Activated CD8-positive, alpha-beta memory T cell treated with anti-CD3 and anti-CD28 coated beads, Interleukin-2, amount 10 ng/mL, durations not matched to agents 7 days and 5 days (primary cell): Measurements from ENCODE around the gene VPS39. TPM values are rescaled to one million over a fixed set of nuclear protein-coding genes. Genes with fewer than 3 reads are reported as not detected.

Source experiments
- ATAC-seq: fragments of 150-1000 bp; cut with Tn5 transposase; one replicate; pipeline ENCODE4 v1.10.0; 2021; ENCODE audit warnings: moderate library complexity
- CTCF ChIA-PET: fragments of 350-600 bp; sonication (Branson Sonifier 250); formaldehyde crosslinking; loops from one replicate; lab custom pipeline; 2021; ENCODE audit warnings: antibody characterized with exemption; lab: Charles Lee
- DNase-seq: peaks from one replicate; pipeline ENCODE4 v3.0.0-alpha.2; 2020
- H3K27ac Mint-ChIP-seq: one replicate; pipeline ENCODE4 v1.8.0; 2021; ENCODE audit warnings: mild to moderate bottlenecking, mixed read lengths
- H3K27me3 Mint-ChIP-seq: one replicate; pipeline ENCODE4 v1.8.0; 2021; ENCODE audit warnings: mixed read lengths
- H3K36me3 Mint-ChIP-seq: one replicate; pipeline ENCODE4 v1.8.0; 2021; ENCODE audit warnings: mild to moderate bottlenecking, mixed read lengths
- H3K4me1 Mint-ChIP-seq: one replicate; pipeline ENCODE4 v1.8.0; 2021; ENCODE audit warnings: mixed read lengths
- H3K4me3 Mint-ChIP-seq: one replicate; pipeline ENCODE4 v1.8.0; 2021; ENCODE audit warnings: mild to moderate bottlenecking, moderate library complexity, mixed read lengths
- H3K9me3 Mint-ChIP-seq: one replicate; pipeline ENCODE4 v1.8.0; 2022; ENCODE audit warnings: low read depth, mixed read lengths
- total RNA-seq, 2 experiments: library from RNA; stranded (reverse); gene quantifications; one replicate each; pipeline ENCODE4 v1.2.3, GENCODE V29; 2021

Gene VPS39
- total RNA-seq, 2 experiments from 2014 or later = 58.7 to 70.1 TPM

DNA sequence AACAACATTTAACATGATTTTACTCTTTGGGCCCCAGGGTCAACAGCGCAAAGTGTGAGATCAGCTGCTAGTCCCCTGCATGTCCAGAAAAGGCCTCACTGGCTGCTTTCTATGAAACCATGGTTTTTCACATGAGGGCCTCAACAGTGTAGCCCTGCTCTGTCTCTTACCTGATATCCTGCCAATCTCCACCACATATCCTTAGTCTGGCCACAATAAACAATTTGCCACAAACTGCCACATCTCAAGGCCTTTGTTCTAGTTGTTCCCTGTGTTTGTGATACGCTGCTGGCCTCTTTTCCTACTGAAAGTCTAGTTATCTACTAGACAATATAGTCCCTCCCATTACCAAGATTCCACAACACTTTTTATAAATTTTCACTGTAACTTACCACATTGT is 17.7 kb downstream of the VPS39 start:
- CTCF ChIA-PET = interaction anchor here (0.8 kb wide), 1 partner anchor 18 kb away, joined by 3 read pairs; the partner anchor contains the start of gene VPS39
- Mint-ChIP-seq H3K4me3 (no peak overlapping the region), H3K36me3 (peaks cover 41% of the 10 kb centered on the region), H3K27me3 (no peaks in the 10 kb centered on the region), H3K9me3 (no peaks in the 10 kb centered on the region), H3K4me1 (peaks cover 28% of the 10 kb centered on the region), H3K27ac (peak overlapping the region; percentile 60)
- DNase-seq = no peak
- ATAC-seq = no peak

GRCh38 chr15:42185801-42186200 is 22.3 kb downstream of the VPS39 start:
- no peaks in the 10 kb centered on the region for H3K9me3 Mint-ChIP-seq
- H3K27ac Mint-ChIP-seq = no peak overlapping the region
- peaks cover 46% of the 10 kb centered on the region for H3K36me3 Mint-ChIP-seq
- H3K4me3 Mint-ChIP-seq = no peak overlapping the region
- ATAC-seq (no peak), DNase-seq (no peak)
- CTCF ChIA-PET = no interaction called here
- H3K4me1 Mint-ChIP-seq = peaks cover 9% of the 10 kb centered on the region
- H3K27me3 Mint-ChIP-seq = no peaks in the 10 kb centered on the region

DNA sequence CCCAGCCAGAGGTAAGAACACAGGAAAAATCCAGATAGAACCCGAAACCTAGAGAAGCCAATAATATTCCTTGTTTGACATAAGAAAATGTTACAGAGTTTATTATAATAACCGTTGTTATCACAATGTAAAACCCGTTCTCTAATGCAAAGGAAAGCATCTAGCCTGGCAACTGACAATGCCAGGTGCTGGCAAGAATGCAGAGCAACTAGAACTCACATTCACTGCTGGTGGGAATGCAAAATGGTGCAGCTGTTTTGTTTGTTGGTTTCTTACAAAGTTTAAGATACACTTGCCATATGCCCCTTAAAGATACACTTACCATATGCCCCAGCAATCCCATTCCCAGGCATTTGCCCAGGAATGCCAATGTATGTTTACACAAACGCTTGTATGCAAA is 23.4 kb downstream of the VPS39 start:
- H3K4me1 Mint-ChIP-seq = no peaks in the 10 kb centered on the region
- ATAC-seq (no peak), DNase-seq (no peak)
- H3K4me3 Mint-ChIP-seq = no peak overlapping the region
- peaks cover 42% of the 10 kb centered on the region for H3K36me3 Mint-ChIP-seq
- H3K27ac Mint-ChIP-seq = no peak overlapping the region
- no peaks in the 10 kb centered on the region for H3K9me3 Mint-ChIP-seq
- no peaks in the 10 kb centered on the region for H3K27me3 Mint-ChIP-seq
- CTCF ChIA-PET = interaction anchor here (0.7 to 1.1 kb wide), 3 partner anchors 9 to 1013 kb away, joined by 3 to 4 read pairs (median 4); no protein-coding TSS in a partner anchor

DNA sequence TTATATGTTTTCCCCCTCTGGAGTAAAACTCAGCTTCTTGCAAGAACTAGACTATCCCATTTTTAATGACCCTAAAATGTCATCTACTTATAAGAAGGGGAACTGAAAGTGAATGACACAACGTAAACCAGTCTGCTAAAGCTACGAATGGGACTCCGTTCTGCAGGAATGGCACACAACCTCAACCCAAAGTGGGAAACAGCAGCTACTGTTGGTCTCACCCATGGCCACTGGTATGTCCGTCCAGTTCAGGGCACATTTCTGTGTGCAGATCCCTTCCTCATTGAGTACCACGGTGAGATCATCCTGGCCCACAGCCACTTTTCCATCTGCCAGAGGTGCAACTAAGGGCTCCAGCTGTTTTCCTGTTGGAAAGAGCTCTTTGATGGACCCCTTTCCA is 23.8 kb downstream of the VPS39 start:
- no peaks in the 10 kb centered on the region for H3K9me3 Mint-ChIP-seq
- H3K36me3 Mint-ChIP-seq = peaks cover 42% of the 10 kb centered on the region
- H3K27ac Mint-ChIP-seq = no peak overlapping the region
- H3K27me3 Mint-ChIP-seq = no peaks in the 10 kb centered on the region
- DNase-seq (no peak), ATAC-seq (no peak)
- CTCF ChIA-PET = interaction anchor here (0.7 to 1.1 kb wide), 2 partner anchors 9 to 1013 kb away, joined by 4 read pairs; no protein-coding TSS in a partner anchor
- H3K4me1 Mint-ChIP-seq = no peaks in the 10 kb centered on the region
- no peak overlapping the region for H3K4me3 Mint-ChIP-seq

- Mint-ChIP-seq H3K36me3 (peaks cover 43% of the 10 kb centered on the region), H3K27me3 (no peaks in the 10 kb centered on the region)
- CTCF ChIA-PET = no interaction called here
Measured at GRCh38 chr15:42182961-42183360, 25.1 kb downstream of the VPS39 start.

DNA sequence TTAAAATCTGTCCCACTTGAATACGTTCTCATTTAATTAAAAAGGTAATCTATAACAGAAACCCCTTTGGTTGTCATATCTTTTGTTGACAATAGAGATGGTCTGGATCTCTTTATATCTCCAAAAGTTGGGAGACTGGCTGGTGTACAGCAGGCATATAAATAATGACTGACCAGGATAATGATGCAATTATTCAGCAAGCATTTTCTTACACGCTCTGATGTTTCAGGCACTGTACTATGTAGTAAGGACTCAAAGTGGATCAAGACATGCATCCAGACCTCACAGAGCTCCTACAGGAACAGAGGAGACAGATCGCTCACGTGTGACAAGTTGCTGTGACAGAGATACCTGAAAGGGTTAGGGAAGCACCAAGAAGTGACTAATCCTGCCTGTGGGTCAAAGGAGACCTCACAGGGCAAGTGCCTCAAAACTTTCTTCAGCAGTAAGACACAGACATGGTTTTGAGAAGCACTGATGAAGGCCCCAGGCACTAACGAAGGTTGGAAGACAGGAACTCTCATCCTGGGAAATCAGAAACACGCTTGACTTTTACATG is 25.7 kb downstream of the VPS39 start:
- no peak overlapping the region for H3K4me3 Mint-ChIP-seq
- H3K27me3 Mint-ChIP-seq = no peaks in the 10 kb centered on the region
- no peak overlapping the region for H3K27ac Mint-ChIP-seq
- peaks cover 42% of the 10 kb centered on the region for H3K36me3 Mint-ChIP-seq
- no peaks in the 10 kb centered on the region for H3K9me3 Mint-ChIP-seq
- no peak for ATAC-seq
- CTCF ChIA-PET = no interaction called here
- H3K4me1 Mint-ChIP-seq = no peaks in the 10 kb centered on the region
- no peak for DNase-seq

More at GRCh38 chr15:42182961-42183360, 25.1 kb downstream of the VPS39 start:
- Mint-ChIP-seq H3K4me1 (no peaks in the 10 kb centered on the region), H3K27ac (no peak overlapping the region), H3K4me3 (no peak overlapping the region), H3K9me3 (no peaks in the 10 kb centered on the region)
- DNase-seq = no peak
- no peak for ATAC-seq

DNA sequence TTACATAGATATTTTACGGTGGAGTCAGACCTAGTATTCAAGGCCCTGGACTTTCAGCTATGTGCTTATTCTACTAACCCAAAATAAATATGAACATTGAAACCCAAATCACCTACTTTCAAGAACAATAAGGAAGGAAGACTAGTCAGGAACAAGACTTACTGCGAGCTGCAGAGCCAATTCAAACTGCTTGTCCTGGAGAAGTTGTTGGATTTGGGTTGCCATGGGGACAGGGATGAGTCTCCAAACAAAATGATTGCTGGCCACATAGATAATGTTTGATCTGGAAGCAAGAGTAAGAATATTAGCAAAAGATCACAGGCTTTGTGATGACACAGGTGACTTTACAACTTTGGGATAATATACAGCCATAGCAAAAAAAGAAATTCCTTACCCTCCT is 30.0 kb downstream of the VPS39 start:
- no peak overlapping the region for H3K4me3 Mint-ChIP-seq
- ATAC-seq = no peak
- H3K27ac Mint-ChIP-seq = no peak overlapping the region
- H3K4me1 Mint-ChIP-seq = no peaks in the 10 kb centered on the region
- H3K36me3 Mint-ChIP-seq = peaks cover 30% of the 10 kb centered on the region
- CTCF ChIA-PET = no interaction called here
- H3K9me3 Mint-ChIP-seq = no peaks in the 10 kb centered on the region
- H3K27me3 Mint-ChIP-seq = no peaks in the 10 kb centered on the region
- no peak for DNase-seq

DNA sequence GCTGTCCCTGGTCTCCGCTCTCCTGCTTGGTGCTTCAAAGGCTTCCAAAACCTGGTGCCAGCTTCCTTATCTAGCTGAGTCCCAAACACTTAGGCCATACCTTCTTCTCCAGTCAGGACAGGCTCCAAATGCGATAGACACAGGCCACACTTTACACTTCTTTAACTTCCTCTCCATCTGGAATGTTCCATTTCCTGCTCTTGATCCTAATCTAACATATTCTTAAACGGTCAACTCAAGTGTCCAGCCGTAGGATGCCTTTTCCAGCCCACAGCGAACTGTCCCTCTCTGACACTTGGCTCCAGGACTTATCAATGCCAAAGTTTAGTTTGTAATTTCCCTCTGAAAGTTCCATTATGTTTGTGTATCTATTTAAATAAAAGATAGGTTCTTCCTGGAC is 32.4 kb downstream of the VPS39 start:
- CTCF ChIA-PET = no interaction called here
- Mint-ChIP-seq H3K4me3 (no peak overlapping the region), H3K27ac (no peak overlapping the region), H3K27me3 (no peaks in the 10 kb centered on the region), H3K4me1 (peaks cover 11% of the 10 kb centered on the region), H3K9me3 (no peaks in the 10 kb centered on the region), H3K36me3 (peaks cover 40% of the 10 kb centered on the region)
- ATAC-seq (no peak), DNase-seq (no peak)

DNA sequence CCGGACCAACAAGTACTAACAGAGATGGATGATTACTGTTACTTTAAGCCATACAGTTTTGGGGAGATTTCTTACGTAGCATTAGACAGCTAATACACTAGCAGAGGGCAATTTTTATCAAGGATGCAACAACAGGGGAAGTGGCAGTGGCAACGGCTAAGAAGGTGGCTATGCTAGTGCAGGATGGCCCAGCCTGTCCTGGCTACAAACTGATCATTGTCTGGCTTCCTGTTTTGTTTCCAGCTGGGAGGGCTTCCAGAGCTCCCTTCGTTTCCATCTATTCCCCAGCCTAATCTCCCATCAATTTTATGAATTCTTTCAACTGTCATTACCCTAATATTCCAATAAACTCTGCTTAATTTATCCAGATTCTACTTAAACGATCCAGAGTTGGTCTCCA is 35.6 kb downstream of the VPS39 start:
- no peak overlapping the region for H3K27ac Mint-ChIP-seq
- H3K4me3 Mint-ChIP-seq = no peak overlapping the region
- peaks cover 13% of the 10 kb centered on the region for H3K4me1 Mint-ChIP-seq
- ATAC-seq (no peak), DNase-seq (no peak)
- H3K27me3 Mint-ChIP-seq = no peaks in the 10 kb centered on the region
- H3K36me3 Mint-ChIP-seq = peaks cover 35% of the 10 kb centered on the region
- no peaks in the 10 kb centered on the region for H3K9me3 Mint-ChIP-seq
- CTCF ChIA-PET = no interaction called here

DNA sequence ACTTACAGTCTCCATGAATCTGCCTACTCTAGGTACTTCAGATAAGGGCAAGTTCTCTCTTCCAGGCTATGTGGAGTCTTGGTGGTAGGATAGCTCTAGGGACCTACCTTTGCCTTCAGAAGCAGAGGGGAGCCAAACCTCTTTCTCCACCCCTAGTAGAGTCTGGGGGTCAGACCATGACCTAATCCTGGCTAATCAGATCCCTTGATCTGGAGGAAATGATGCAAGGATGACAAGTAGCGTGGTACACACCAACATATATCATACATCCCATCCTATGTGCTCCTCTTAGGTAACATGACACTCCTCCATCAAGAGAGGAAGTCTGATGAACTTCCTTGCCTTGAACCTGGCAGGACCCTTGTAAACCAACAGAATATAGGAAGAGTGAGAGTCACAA is 36.3 kb downstream of the VPS39 start:
- H3K4me3 Mint-ChIP-seq = no peak overlapping the region
- H3K27ac Mint-ChIP-seq = peak overlapping the region; percentile 16
- H3K36me3 Mint-ChIP-seq = peaks cover 38% of the 10 kb centered on the region
- CTCF ChIA-PET = no interaction called here
- H3K4me1 Mint-ChIP-seq = peaks cover 13% of the 10 kb centered on the region
- no peaks in the 10 kb centered on the region for H3K27me3 Mint-ChIP-seq
- peak; percentile 27 for ATAC-seq
- no peak for DNase-seq
- no peaks in the 10 kb centered on the region for H3K9me3 Mint-ChIP-seq

DNA sequence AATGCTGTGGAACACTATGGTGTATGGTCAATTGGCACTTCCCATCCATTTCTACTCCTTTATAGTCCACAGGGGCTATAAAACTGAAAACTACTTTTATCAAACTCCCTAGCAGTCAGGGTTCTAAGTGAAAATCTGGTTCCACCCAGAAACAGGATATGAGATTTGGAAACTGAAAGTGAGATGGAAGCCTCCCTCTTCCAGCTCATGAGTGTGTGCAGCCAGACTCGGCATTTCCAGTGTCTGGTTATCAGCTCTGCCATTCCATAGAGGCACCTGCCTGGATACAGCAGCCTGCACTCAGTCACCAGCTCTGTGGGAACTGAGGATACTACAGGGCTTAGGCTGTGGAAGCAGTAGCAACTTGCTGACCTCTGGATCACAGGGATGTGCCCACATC is 37.0 kb downstream of the VPS39 start:
- peak; percentile 53 for ATAC-seq
- Mint-ChIP-seq H3K9me3 (no peaks in the 10 kb centered on the region), H3K4me1 (peaks cover 13% of the 10 kb centered on the region), H3K27me3 (no peaks in the 10 kb centered on the region), H3K4me3 (no peak overlapping the region), H3K27ac (peak overlapping the region; percentile 16), H3K36me3 (peaks cover 38% of the 10 kb centered on the region)
- DNase-seq = no peak
- CTCF ChIA-PET = no interaction called here

DNA sequence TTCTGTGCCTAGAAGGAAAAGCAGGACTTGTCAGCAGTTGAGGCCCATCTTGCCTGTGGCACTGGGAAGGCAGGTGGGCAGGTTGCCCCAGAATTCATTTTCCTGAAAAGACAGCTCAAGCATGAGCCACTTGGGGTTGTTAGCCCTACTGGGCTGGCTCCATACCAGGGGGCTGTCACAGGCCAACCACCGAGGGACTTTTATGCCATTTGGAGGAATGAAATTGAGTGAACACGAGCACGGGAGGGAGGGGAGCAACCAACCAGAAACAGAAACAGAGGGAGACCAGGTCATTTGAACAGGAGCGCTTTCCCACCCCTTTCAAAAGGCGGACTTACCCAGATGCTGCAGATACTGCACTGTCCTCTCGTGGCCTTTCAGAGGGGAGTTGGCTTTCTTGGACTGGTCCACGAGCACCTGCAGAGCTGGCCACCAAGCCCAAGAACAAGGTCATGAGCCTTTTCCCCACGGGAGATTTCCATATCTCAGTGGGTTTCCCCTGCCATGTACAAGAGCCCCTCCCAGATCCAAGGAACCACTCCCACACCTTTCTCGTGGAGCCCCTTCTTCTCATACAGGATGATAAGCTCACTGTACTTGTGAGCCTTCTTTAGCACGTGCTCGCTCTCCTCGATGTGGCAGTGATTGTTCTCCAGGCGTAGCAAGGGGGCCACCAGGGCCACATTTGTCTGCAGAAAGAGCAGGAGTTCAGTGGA is 41.7 kb downstream of the VPS39 start:
- H3K27ac Mint-ChIP-seq = no peak overlapping the region
- ATAC-seq = no peak
- no peak overlapping the region for H3K4me3 Mint-ChIP-seq
- peaks cover 7% of the 10 kb centered on the region for H3K4me1 Mint-ChIP-seq
- CTCF ChIA-PET = no interaction called here
- peak; percentile 35 for DNase-seq
- H3K27me3 Mint-ChIP-seq = no peaks in the 10 kb centered on the region
- H3K36me3 Mint-ChIP-seq = peaks cover 36% of the 10 kb centered on the region
- H3K9me3 Mint-ChIP-seq = no peaks in the 10 kb centered on the region

DNA sequence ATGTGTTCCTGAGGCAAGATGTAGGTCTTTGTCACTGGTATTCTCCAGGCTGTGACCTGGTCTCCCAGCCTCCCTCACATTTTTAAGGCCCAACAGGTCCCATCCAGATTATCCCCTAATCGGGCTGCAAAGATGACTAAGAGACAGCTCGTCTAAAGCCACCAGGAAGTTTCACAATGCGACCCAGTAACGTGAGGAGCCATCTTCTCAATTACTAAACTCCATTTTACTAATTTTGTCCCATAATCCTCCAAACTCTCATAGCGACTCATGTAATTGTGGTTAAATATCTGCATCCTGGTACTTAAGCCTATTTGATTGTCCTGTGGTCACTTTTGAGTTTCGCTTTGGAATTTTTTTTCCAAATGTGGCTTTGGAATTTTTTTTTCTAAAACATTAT is 43.0 kb downstream of the VPS39 start:
- no peaks in the 10 kb centered on the region for H3K9me3 Mint-ChIP-seq

GRCh38 chr15:42163947-42164550 is 44.1 kb downstream of the VPS39 start:
- CTCF ChIA-PET = no interaction called here
- peaks cover 34% of the 10 kb centered on the region for H3K36me3 Mint-ChIP-seq
- DNase-seq (no peak), ATAC-seq (no peak)
- no peaks in the 10 kb centered on the region for H3K9me3 Mint-ChIP-seq
- H3K4me3 Mint-ChIP-seq = no peak overlapping the region
- H3K4me1 Mint-ChIP-seq = no peaks in the 10 kb centered on the region
- no peak overlapping the region for H3K27ac Mint-ChIP-seq
- no peaks in the 10 kb centered on the region for H3K27me3 Mint-ChIP-seq

More for the DNA sequence above, 43.0 kb downstream of the VPS39 start:
- Mint-ChIP-seq H3K27ac (no peak overlapping the region), H3K4me1 (no peaks in the 10 kb centered on the region), H3K4me3 (no peak overlapping the region), H3K36me3 (peaks cover 31% of the 10 kb centered on the region), H3K27me3 (no peaks in the 10 kb centered on the region)
- DNase-seq (no peak), ATAC-seq (no peak)
- CTCF ChIA-PET = no interaction called here
